Stomach (tissue), 9 donors: ENCODE results near the gene NUDC. TPM values are rescaled to one million over a fixed set of nuclear protein-coding genes. Genes with fewer than 3 reads are reported as not detected.

ENCODE experiments used
- DNase-seq, 2 donors: peaks; one replicate each; pipeline versions ENCODE4 v3.0.0 to v3.0.0-alpha.2; 2013 to 2019
- H3K27ac ChIP-seq, 5 donors: fragments of 200-600 bp in 4 of 5; sonication (generic) in 4 of 5; one replicate each; pipeline ENCODE4 v1.5.1; 2013 to 2019; ENCODE audit warnings: mild to moderate bottlenecking in 1 of 5, moderate library complexity in 1 of 5
- H3K27me3 ChIP-seq, 3 donors: fragments of 200-600 bp; sonication (generic); one replicate each; pipeline ENCODE4 v1.5.1; 2017 to 2019; ENCODE audit warnings: mixed run types in 1 of 3
- H3K36me3 ChIP-seq, 4 donors: fragments of 200-600 bp; sonication (generic); 1 replicate in 3 of 4; 2 replicates in 1 of 4; pipeline ENCODE4 v1.5.1; 2016 to 2019
- H3K4me1 ChIP-seq, 4 donors: fragments of 200-600 bp; sonication (generic); one replicate each; pipeline ENCODE4 v1.5.1; 2016 to 2019
- H3K4me3 ChIP-seq, 4 donors: fragments of 200-600 bp; sonication (generic) in 3 of 4; one replicate each; pipeline ENCODE4 v1.5.1; 2016 to 2019; ENCODE audit warnings: mild to moderate bottlenecking in 1 of 4
- H3K9me3 ChIP-seq, 4 donors: fragments of 200-600 bp; sonication (generic); one replicate each; pipeline ENCODE4 v1.5.1; 2016 to 2019
- EP300 ChIP-seq: sonication (generic); formaldehyde crosslinking; IDR thresholded peaks from one replicate; pipeline ENCODE4 v1.6.1; 2017; ENCODE audit warnings: antibody characterized with exemption
- POLR2A ChIP-seq, 4 donors: fragments of 450-650 bp; IDR thresholded peaks; one replicate each; pipeline ENCODE4 v1.6.1; 2016; ENCODE audit warnings: antibody characterized with exemption in 4 of 4, control low read depth in 2 of 4, mild to moderate bottlenecking in 1 of 4, moderate library complexity in 1 of 4
- POLR2AphosphoS5 ChIP-seq, 3 donors: sonication (generic); formaldehyde crosslinking; IDR thresholded peaks; one replicate each; pipeline ENCODE4 v1.6.1; 2016; ENCODE audit warnings: antibody characterized with exemption in 3 of 3
- WGBS, 5 donors: extraction: QIAGEN DNeasy Blood & Tissue Kit in 3 of 5; methylation state at CpG; one replicate each; pipeline versions ENCODE4 v1.1.5 to v1.1.7; 2013 to 2018; 5-methylcytosine and 5-hydroxymethylcytosine counted together
- intact Hi-C: fragments of 100-400 bp; cut with DNase I; formaldehyde crosslinking; loops from one replicate; pipeline ENCODE4 v1.15.1; 2023; ENCODE audit warnings: low total_unique reads
- polyA plus RNA-seq, 3 donors: library from polyadenylated mRNA; stranded (reverse); fragments of 200-250 nt; gene quantifications; one replicate each; pipeline ENCODE4 v1.2.3, GENCODE V29; 2013
- total RNA-seq, 5 donors: library from RNA; depleted of rRNA; stranded (reverse); fragments of >200 nt; gene quantifications; one replicate each; pipeline versions ENCODE4 v1.1.0 to v1.2.3, GENCODE V29; 2014 to 2016
- TF ChIP-seq, protein P1 (sequence below), 7 experiments: fragments of 450-650 bp in 4 of 7; fragments of 200-600 bp in 3 of 7; sonication (generic) in 3 of 7; IDR thresholded peaks; one replicate each; pipeline ENCODE4 v1.5.1; 2016 to 2019; ENCODE audit warnings: antibody characterized with exemption in 7 of 7, control low read depth in 2 of 7, mild to moderate bottlenecking in 1 of 7
- donor health status: healthy with polysubstance abuse.
- donor health status: Bipolar disorder and iron deficiency.
- donor health status: healthy.

Gene NUDC
- total and polyA plus RNA-seq, 8 donors = 20.0 to 88.1 (median 47.1) TPM

- DNase-seq = peak; percentile 95 to 97
- TF ChIP-seq EP300 = no peak
- TF ChIP-seq POLR2AphosphoS5 (IDR thresholded peaks at IDR 0.05) = peak; percentile 81 to 93 (median 91)
- TF ChIP-seq POLR2A (IDR thresholded peaks at IDR 0.05) = no peak
- TF ChIP-seq, protein P1, sequence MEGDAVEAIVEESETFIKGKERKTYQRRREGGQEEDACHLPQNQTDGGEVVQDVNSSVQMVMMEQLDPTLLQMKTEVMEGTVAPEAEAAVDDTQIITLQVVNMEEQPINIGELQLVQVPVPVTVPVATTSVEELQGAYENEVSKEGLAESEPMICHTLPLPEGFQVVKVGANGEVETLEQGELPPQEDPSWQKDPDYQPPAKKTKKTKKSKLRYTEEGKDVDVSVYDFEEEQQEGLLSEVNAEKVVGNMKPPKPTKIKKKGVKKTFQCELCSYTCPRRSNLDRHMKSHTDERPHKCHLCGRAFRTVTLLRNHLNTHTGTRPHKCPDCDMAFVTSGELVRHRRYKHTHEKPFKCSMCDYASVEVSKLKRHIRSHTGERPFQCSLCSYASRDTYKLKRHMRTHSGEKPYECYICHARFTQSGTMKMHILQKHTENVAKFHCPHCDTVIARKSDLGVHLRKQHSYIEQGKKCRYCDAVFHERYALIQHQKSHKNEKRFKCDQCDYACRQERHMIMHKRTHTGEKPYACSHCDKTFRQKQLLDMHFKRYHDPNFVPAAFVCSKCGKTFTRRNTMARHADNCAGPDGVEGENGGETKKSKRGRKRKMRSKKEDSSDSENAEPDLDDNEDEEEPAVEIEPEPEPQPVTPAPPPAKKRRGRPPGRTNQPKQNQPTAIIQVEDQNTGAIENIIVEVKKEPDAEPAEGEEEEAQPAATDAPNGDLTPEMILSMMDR (IDR thresholded peaks at IDR 0.05) = no peak
Measured at GRCh38 chr1:26900001-26900814, 21.3 kb upstream of the NUDC start, which contains the start of gene GPATCH3. Gene GPATCH3 (minus strand): TSS chr1:26900467. CDS start chr1:26900442, 25 bp downstream.

GRCh38 chr1:26900815-26901511 is 20.6 kb upstream of the NUDC start:
- H3K4me1 ChIP-seq = peaks cover 12 to 38% (median 28%) of the 10 kb centered on the region in 4 donors
- DNase-seq = no peak
- H3K27ac ChIP-seq = peak overlapping the region in 4 of 5 donors; percentile 85 to 90 (median 89)
- no peaks in the 10 kb centered on the region for H3K27me3 ChIP-seq
- H3K4me3 ChIP-seq = peak overlapping the region; percentile 86 to 100 (median 96)
- TF ChIP-seq POLR2A (IDR thresholded peaks at IDR 0.05) (no peak), POLR2AphosphoS5 (IDR thresholded peaks at IDR 0.05) (no peak), EP300 (no peak)
- no peaks in the 10 kb centered on the region for H3K9me3 ChIP-seq
- H3K36me3 ChIP-seq = peaks cover 17 to 24% (median 24%) of the 10 kb centered on the region in 4 donors
- intact Hi-C loops = no loop called here
- WGBS, 5 donors = 60 to 70% (median 64%) methylated on average over 16 to 18 of the region's 18 CpGs

More at GRCh38 chr1:26900001-26900814, 21.3 kb upstream of the NUDC start, which contains the start of gene GPATCH3:
- WGBS, 5 donors = 0 to 1% (median 1%) methylated on average over 48 to 50 of the region's 50 CpGs
- peak within 1 kb of the TSS; percentile 63 to 90 (median 89) for H3K27ac ChIP-seq
- intact Hi-C loops = no loop called here
- no peaks in the 10 kb centered on the region for H3K27me3 ChIP-seq
- peaks cover 23 to 32% (median 32%) of the 10 kb centered on the region in 4 donors for H3K36me3 ChIP-seq
- H3K4me3 ChIP-seq = peak within 1 kb of the TSS; percentile 86 to 100 (median 96)
- peaks cover 12 to 44% (median 32%) of the 10 kb centered on the region in 4 donors for H3K4me1 ChIP-seq
- H3K9me3 ChIP-seq = no peaks in the 10 kb centered on the region

GRCh38 chr1:26907071-26907917 is 14.2 kb upstream of the NUDC start:
- DNase-seq = peak; percentile 59 to 63
- no peak overlapping the region for H3K4me3 ChIP-seq
- H3K27me3 ChIP-seq = no peaks in the 10 kb centered on the region
- H3K27ac ChIP-seq = peak overlapping the region in 2 of 5 donors; percentile 20 to 22
- H3K9me3 ChIP-seq = no peaks in the 10 kb centered on the region
- intact Hi-C loops = no loop called here
- H3K36me3 ChIP-seq = no peaks in the 10 kb centered on the region
- WGBS, 5 donors = 56 to 65% (median 58%) methylated on average over 6 of the region's 6 CpGs
- peaks cover 13 to 26% (median 17%) of the 10 kb centered on the region in 4 donors for H3K4me1 ChIP-seq
- TF ChIP-seq POLR2AphosphoS5 (IDR thresholded peaks at IDR 0.05) (peak in 1 of 3 donors; percentile 43), POLR2A (IDR thresholded peaks at IDR 0.05) (no peak), EP300 (no peak)
- TF ChIP-seq, protein P1 (IDR thresholded peaks at IDR 0.05) = no peak

DNA sequence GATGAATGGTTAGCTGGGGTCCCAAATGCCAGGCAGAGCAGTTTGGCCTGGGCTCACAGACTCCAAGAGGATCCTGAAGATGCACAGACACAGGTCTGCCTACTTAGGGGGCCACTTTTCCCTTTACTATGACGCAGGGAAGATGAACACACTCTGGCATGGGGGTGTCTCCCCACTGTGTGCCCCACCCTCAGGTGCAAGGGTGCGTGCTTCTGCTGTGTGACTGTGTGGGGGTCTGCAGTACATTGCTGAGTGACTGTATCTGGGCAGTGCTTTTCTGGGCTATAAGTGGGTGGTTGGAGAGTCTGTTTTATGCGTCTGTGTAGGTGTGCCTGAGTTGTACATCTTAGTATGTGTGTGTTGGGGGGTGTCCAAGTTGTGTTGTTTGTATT is 11.6 kb upstream of the NUDC start:
- H3K4me3 ChIP-seq = no peak overlapping the region
- H3K27me3 ChIP-seq = no peaks in the 10 kb centered on the region
- intact Hi-C loops = no loop called here
- no peak for TF ChIP-seq POLR2A (IDR thresholded peaks at IDR 0.05)
- TF ChIP-seq, protein P1 (IDR thresholded peaks at IDR 0.05) = no peak
- no peak for TF ChIP-seq POLR2AphosphoS5 (IDR thresholded peaks at IDR 0.05)
- TF ChIP-seq EP300 = no peak
- peaks cover 14 to 28% (median 22%) of the 10 kb centered on the region in 4 donors for H3K4me1 ChIP-seq
- peak overlapping the region in 3 of 5 donors; percentile 1 to 7 (median 1) for H3K27ac ChIP-seq
- H3K36me3 ChIP-seq = no peaks in the 10 kb centered on the region
- H3K9me3 ChIP-seq = no peaks in the 10 kb centered on the region
- DNase-seq = no peak
- WGBS, 5 donors = 49 to 92% (median 66%) methylated on average over 2 to 3 of the region's 3 CpGs
